DND-41 (cell line): ENCODE results near the gene FAM151A.

Source experiments
- CTCF ChIP-seq: IDR thresholded peaks from 2 replicates; pipeline ENCODE4 v1.5.1; 2012; ENCODE audit warnings: borderline replicate concordance, low read length, moderate library complexity, mild to moderate bottlenecking; ENCODE audit not compliant: poor library complexity, severe bottlenecking; ENCODE audit errors: extremely low read depth
- EZH2 ChIP-seq: IDR thresholded peaks from 3 replicates; pipeline ENCODE4 v1.6.1; 2012; ENCODE audit warnings: borderline replicate concordance, low read depth, mild to moderate bottlenecking, moderate library complexity, low read length, inconsistent platforms; ENCODE audit not compliant: severe bottlenecking

GRCh38 chr1:54610048-54610447 lies 13.3 kb downstream of the FAM151A start:
- TF ChIP-seq CTCF (no peak), EZH2 (no peak)
